Ascending aorta (tissue), 2 donors: ENCODE measurements around the gene TEX264. TPM values are rescaled to one million over a fixed set of nuclear protein-coding genes. Genes with fewer than 3 reads are reported as not detected.

Experiments used
- DNase-seq, 2 donors: peaks; one replicate each; pipeline ENCODE4 v3.0.0-alpha.2; 2019; ENCODE audit warnings: low spot score in 2 of 2
- H3K27ac ChIP-seq, 2 donors: fragments of 200-600 bp; sonication (generic); one replicate each; pipeline ENCODE4 v1.5.1; 2016 to 2017; ENCODE audit warnings: mild to moderate bottlenecking in 1 of 2
- H3K27me3 ChIP-seq: fragments of 200-600 bp; sonication (generic); one replicate; pipeline ENCODE4 v1.5.1; 2017
- H3K36me3 ChIP-seq, 2 donors: fragments of 200-600 bp; sonication (generic); one replicate each; pipeline ENCODE4 v1.5.1; 2016
- H3K4me1 ChIP-seq, 2 donors: fragments of 200-600 bp; sonication (generic); one replicate each; pipeline ENCODE4 v1.5.1; 2016 to 2017; ENCODE audit warnings: mild to moderate bottlenecking in 1 of 2
- H3K4me3 ChIP-seq, 2 donors: fragments of 200-600 bp; sonication (generic); one replicate each; pipeline ENCODE4 v1.5.1; 2016 to 2017; ENCODE audit warnings: mild to moderate bottlenecking in 1 of 2
- H3K9me3 ChIP-seq, 2 donors: fragments of 200-600 bp; sonication (generic); one replicate each; pipeline ENCODE4 v1.5.1; 2016
- intact Hi-C: fragments of 100-400 bp; cut with DNase I; formaldehyde crosslinking; loops from one replicate; pipeline ENCODE4 v1.15.1; 2023
- total RNA-seq: library from RNA; depleted of rRNA; stranded (reverse); fragments of >200 nt; gene quantifications from one replicate; pipeline ENCODE4 v1.1.0, GENCODE V29; 2016
- TF ChIP-seq, protein P1 (sequence below), 3 experiments: fragments of 200-600 bp in 2 of 3; fragments of 450-650 bp in 1 of 3; sonication (generic) in 2 of 3; IDR thresholded peaks; one replicate each; pipeline ENCODE4 v1.5.1; 2016 to 2019; ENCODE audit warnings: antibody characterized with exemption in 3 of 3, mild to moderate bottlenecking in 1 of 3, moderate library complexity in 1 of 3

Gene TEX264
- total RNA-seq, 1 donor from 2014 or later, result 69.1 TPM

DNA sequence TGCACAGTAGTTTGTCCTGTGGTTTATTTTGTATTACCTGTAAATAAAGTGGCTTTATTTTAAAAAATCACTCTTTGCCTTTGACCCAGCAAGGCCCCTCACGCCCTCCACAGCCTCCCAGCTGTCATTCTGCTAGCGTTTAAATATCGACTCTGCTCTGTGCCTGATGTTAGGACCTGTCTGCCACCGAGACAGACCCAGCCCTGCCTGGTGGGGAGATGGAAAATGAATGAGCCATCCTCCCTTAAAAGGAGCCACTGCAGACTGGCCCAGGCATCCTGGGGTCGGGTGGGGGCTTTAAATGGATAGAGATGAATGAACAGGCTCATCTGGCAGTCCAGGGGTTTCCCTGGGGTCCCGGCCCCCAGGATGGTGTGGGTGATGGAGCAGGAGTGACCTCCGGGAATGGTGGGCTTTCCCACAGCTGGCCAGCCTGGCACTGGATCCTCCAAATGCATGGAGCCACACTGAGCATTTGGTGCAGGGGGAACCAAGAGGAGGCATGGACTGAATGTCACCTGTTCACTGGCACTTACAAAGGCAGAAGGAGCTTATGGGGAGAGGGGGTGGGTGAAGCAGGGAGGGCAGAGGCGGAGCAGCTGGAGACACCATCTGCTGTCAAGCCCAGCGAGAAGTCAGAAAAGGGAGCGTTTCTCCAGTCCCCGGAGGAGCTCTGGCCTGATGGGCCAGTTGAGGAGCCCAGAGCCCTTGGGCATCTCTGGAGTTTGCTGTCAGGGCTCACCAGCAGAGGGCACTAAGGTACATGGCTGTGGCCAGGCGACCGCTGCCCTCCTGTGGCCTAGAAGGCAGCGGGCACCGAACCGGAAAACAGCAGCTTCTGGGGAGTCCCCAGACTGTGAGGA lies 47.7 kb downstream of the TEX264 start:
- intact Hi-C loops, result no loop called here
- no peaks in the 10 kb centered on the region for H3K36me3 ChIP-seq
- H3K27me3 ChIP-seq, result no peaks in the 10 kb centered on the region
- no peak overlapping the region for H3K4me3 ChIP-seq
- peak in 1 of 2 donors; percentile 67 for DNase-seq
- no peak overlapping the region for H3K27ac ChIP-seq
- H3K4me1 ChIP-seq, result no peaks in the 10 kb centered on the region
- TF ChIP-seq, protein P1, sequence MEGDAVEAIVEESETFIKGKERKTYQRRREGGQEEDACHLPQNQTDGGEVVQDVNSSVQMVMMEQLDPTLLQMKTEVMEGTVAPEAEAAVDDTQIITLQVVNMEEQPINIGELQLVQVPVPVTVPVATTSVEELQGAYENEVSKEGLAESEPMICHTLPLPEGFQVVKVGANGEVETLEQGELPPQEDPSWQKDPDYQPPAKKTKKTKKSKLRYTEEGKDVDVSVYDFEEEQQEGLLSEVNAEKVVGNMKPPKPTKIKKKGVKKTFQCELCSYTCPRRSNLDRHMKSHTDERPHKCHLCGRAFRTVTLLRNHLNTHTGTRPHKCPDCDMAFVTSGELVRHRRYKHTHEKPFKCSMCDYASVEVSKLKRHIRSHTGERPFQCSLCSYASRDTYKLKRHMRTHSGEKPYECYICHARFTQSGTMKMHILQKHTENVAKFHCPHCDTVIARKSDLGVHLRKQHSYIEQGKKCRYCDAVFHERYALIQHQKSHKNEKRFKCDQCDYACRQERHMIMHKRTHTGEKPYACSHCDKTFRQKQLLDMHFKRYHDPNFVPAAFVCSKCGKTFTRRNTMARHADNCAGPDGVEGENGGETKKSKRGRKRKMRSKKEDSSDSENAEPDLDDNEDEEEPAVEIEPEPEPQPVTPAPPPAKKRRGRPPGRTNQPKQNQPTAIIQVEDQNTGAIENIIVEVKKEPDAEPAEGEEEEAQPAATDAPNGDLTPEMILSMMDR (IDR thresholded peaks at IDR 0.05), result peak in 2 of 3 experiments; percentile 15 to 20
- H3K9me3 ChIP-seq, result no peaks in the 10 kb centered on the region

DNA sequence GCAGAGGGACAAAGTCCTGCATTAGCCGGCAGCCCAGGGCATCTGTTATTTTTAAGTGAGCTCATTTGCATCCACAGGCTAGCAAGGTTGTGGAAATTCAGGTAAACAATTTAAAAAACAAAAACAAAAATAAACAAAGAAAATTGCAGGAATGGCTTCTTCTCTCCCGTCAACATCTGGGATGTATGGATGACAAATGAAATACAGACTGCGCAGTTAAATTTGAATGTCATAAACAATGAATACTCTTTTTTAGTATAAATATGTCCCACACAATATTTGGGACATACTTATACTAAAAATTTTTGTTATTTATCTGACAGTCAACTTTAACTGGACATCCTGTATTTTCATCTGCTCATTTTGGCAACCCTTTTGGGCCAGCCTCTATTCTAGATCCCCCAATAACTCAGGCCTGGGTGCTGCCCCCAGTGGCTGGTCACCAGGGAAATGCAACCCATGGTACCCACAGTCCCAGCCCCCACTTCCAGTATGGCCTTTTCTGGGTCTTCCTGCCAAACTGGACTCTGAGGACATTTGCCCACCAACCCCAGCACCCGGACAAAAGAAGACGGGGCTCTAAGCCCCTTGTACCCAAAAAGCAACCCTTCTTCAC lies 48.5 kb downstream of the TEX264 start:
- no peaks in the 10 kb centered on the region for H3K4me1 ChIP-seq
- H3K27ac ChIP-seq, result no peak overlapping the region
- H3K4me3 ChIP-seq, result no peak overlapping the region
- H3K36me3 ChIP-seq, result no peaks in the 10 kb centered on the region
- intact Hi-C loops, result no loop called here
- DNase-seq, result no peak
- H3K27me3 ChIP-seq, result no peaks in the 10 kb centered on the region
- no peaks in the 10 kb centered on the region for H3K9me3 ChIP-seq
- TF ChIP-seq, protein P1 (IDR thresholded peaks at IDR 0.05), result no peak

DNA sequence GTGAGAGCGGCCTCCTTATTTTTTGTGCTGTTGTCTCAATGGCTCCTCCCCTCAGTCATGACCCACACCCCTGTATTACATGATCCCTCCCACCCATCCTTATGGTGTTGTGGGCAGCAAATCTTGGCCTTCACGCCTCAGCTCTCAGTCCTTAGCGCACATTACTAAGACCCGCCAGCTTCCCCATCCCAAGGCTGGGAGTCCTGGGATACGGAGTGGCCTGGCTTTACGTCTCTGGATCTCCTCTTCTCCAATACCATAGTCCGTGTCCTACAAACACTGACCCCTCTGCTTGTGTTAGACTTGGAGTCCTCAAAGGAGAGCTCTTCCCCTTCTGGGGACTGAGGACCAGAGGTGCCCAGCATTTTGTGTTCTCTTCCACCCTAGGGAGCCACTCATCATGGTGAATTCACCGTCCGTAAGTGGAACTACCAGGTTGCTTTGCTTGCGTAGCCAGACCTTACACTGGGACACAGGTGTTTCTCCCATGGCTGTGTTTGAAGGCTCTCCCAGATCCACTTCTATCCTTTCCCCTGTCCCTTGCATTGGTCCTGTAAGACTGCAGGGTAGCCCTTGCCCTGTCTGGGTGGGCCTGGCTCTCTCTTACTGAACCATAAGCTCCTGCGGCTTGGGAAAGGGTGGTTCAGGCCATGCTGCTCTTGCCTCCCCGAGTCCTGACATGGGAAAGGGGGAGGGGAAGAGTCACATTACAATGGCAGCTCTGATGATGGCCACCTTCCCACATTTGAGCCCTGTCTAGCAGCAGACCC lies 49.4 kb downstream of the TEX264 start:
- TF ChIP-seq, protein P1 (IDR thresholded peaks at IDR 0.05), result no peak

DNA sequence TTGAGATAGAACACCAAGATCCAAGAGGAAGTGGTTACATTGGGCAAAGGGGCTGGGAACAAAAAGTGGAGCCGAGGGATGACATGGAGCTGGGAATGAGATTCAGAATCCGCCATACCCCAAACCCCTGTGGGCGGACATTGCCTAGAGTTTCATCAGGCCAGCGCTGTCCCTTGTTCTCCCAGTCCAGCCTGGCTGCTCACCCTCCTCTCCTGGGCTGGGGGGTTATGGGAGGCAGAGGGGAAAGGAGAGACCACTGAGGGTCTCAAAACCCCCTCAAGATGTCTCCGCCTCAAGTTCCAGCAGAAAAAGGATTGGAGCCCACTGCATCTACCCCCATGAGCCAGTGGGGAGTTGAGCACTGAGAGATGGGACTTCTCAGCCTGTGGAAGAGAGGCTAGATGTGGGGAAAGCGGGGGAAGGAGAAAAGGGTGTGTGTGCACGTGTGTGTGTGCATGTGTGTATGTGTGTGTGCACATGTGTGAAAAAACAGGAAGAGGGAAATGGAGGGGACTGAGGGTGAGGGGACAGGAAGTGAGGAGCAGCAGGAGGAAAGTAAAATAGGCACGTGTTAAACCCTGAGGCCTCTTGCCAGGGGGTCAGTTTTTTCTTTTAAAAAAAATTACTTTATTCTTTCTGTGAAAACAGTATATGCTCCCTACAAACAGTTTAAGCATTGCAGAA lies 50.2 kb downstream of the TEX264 start:
- intact Hi-C loops, result no loop called here
- no peaks in the 10 kb centered on the region for H3K4me1 ChIP-seq
- TF ChIP-seq, protein P1 (IDR thresholded peaks at IDR 0.05), result no peak
- H3K27ac ChIP-seq, result no peak overlapping the region
- DNase-seq, result no peak
- no peaks in the 10 kb centered on the region for H3K27me3 ChIP-seq
- H3K36me3 ChIP-seq, result no peaks in the 10 kb centered on the region
- no peaks in the 10 kb centered on the region for H3K9me3 ChIP-seq
- H3K4me3 ChIP-seq, result no peak overlapping the region

More for the DNA sequence above, 49.4 kb downstream of the TEX264 start:
- Histone ChIP-seq H3K27me3 (no peaks in the 10 kb centered on the region), H3K9me3 (no peaks in the 10 kb centered on the region), H3K27ac (no peak overlapping the region), H3K36me3 (no peaks in the 10 kb centered on the region), H3K4me1 (no peaks in the 10 kb centered on the region), H3K4me3 (no peak overlapping the region)
- intact Hi-C loops, result no loop called here
- no peak for DNase-seq

DNA sequence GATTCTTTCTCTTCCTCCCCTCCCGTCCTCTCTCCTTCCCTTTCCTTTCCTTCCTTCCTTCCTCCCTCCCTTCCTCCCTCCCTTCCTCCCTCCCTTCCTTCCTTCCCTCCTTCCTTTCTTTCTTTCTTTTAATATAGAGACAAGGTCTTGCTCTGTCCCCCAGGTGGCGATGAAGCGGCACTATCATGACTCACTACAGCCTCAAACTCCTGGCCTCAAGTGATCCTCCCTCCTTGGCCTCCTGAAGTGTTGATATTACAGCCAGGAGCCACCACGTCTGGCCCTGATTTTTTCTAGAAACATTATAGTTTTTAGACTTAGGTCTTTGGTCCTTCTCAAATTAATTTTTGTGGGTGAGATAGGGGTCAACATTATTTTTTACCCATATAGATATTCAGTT lies 51.3 kb downstream of the TEX264 start:
- H3K36me3 ChIP-seq, result no peaks in the 10 kb centered on the region
- no peaks in the 10 kb centered on the region for H3K9me3 ChIP-seq
- no peak overlapping the region for H3K4me3 ChIP-seq
- TF ChIP-seq, protein P1 (IDR thresholded peaks at IDR 0.05), result no peak
- intact Hi-C loops, result no loop called here
- no peak overlapping the region for H3K27ac ChIP-seq
- no peak for DNase-seq
- no peaks in the 10 kb centered on the region for H3K4me1 ChIP-seq
- no peaks in the 10 kb centered on the region for H3K27me3 ChIP-seq
